RWPE2 (cell line): Measurements from ENCODE around the gene GAS2.

Experiments
- ATAC-seq: fragments of 200-7000 bp; cut with Tn5 transposase; 3 replicates; pipeline ENCODE4 v1.9.1; 2021; ENCODE audit warnings: low read depth
- DNase-seq: peaks from one replicate; pipeline ENCODE4 v3.0.0-alpha.2; 2020; ENCODE audit warnings: low spot score
- H3K27ac ChIP-seq: fragments of 450-650 bp; 2 replicates; pipeline ENCODE4 v1.5.1; 2017; ENCODE audit warnings: mild to moderate bottlenecking; ENCODE audit not compliant: poor library complexity, severe bottlenecking
- H3K27me3 ChIP-seq: fragments of 250-450 bp; sonication (Bioruptor Pico); 2 replicates; pipeline ENCODE4 v1.5.1; 2021; ENCODE audit warnings: mild to moderate bottlenecking, moderate library complexity; ENCODE audit not compliant: insufficient read depth, poor library complexity, severe bottlenecking
- H3K36me3 ChIP-seq: fragments of 250-450 bp; sonication (Bioruptor Pico); 2 replicates; pipeline ENCODE4 v1.5.1; 2020; ENCODE audit warnings: low read depth, mild to moderate bottlenecking, moderate library complexity
- H3K4me1 ChIP-seq: fragments of 250-450 bp; sonication (Bioruptor Pico); 2 replicates; pipeline ENCODE4 v1.5.1; 2021; ENCODE audit warnings: mild to moderate bottlenecking, moderate library complexity; ENCODE audit not compliant: insufficient read depth, poor library complexity, severe bottlenecking
- H3K4me3 ChIP-seq: fragments of 250-450 bp; sonication (Bioruptor Pico); 2 replicates; pipeline ENCODE4 v1.5.1; 2021; ENCODE audit warnings: mild to moderate bottlenecking, moderate library complexity; ENCODE audit not compliant: severe bottlenecking
- H3K9me3 ChIP-seq: fragments of 250-450 bp; sonication (Bioruptor Pico); 2 replicates; pipeline ENCODE4 v1.5.1; 2021; ENCODE audit warnings: mild to moderate bottlenecking, moderate library complexity; ENCODE audit not compliant: severe bottlenecking
- TF ChIP-seq, protein P1 (sequence below): fragments of 450-650 bp; IDR thresholded peaks from one replicate; pipeline ENCODE4 v1.5.1; 2017; ENCODE audit warnings: mild to moderate bottlenecking, moderate library complexity; ENCODE audit not compliant: poor library complexity, severe bottlenecking

Gene GAS2

DNA sequence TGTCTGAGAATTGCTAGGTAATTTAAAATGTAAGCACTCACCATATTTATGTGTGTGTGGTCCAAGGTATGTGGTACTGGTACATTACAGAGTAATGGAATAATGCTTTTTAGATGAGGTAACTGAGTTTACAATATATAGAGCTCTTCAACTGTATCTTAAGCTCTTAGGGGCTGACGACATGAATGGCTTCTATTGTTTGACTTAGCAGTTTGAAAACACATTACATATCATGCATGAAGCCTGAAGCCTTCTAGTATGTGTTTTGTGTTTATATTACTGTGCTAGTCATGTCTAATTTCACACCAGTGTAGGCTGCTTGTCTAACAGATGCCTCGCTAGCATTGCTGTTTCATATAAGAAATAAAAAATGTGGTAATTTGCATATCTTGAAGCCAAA lies 37.2 kb downstream of the GAS2 start:
- TF ChIP-seq, protein P1, sequence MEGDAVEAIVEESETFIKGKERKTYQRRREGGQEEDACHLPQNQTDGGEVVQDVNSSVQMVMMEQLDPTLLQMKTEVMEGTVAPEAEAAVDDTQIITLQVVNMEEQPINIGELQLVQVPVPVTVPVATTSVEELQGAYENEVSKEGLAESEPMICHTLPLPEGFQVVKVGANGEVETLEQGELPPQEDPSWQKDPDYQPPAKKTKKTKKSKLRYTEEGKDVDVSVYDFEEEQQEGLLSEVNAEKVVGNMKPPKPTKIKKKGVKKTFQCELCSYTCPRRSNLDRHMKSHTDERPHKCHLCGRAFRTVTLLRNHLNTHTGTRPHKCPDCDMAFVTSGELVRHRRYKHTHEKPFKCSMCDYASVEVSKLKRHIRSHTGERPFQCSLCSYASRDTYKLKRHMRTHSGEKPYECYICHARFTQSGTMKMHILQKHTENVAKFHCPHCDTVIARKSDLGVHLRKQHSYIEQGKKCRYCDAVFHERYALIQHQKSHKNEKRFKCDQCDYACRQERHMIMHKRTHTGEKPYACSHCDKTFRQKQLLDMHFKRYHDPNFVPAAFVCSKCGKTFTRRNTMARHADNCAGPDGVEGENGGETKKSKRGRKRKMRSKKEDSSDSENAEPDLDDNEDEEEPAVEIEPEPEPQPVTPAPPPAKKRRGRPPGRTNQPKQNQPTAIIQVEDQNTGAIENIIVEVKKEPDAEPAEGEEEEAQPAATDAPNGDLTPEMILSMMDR, result no peak
- Histone ChIP-seq H3K27ac (peak overlapping the region; percentile 25), H3K4me1 (peaks cover 15% of the 10 kb centered on the region), H3K36me3 (no peaks in the 10 kb centered on the region), H3K27me3 (no peaks in the 10 kb centered on the region), H3K4me3 (no peak overlapping the region), H3K9me3 (no peaks in the 10 kb centered on the region)
- no peak for DNase-seq
- 0 out of 3 replicates have a peak, but pooled peaks have one; percentile 46 for ATAC-seq

DNA sequence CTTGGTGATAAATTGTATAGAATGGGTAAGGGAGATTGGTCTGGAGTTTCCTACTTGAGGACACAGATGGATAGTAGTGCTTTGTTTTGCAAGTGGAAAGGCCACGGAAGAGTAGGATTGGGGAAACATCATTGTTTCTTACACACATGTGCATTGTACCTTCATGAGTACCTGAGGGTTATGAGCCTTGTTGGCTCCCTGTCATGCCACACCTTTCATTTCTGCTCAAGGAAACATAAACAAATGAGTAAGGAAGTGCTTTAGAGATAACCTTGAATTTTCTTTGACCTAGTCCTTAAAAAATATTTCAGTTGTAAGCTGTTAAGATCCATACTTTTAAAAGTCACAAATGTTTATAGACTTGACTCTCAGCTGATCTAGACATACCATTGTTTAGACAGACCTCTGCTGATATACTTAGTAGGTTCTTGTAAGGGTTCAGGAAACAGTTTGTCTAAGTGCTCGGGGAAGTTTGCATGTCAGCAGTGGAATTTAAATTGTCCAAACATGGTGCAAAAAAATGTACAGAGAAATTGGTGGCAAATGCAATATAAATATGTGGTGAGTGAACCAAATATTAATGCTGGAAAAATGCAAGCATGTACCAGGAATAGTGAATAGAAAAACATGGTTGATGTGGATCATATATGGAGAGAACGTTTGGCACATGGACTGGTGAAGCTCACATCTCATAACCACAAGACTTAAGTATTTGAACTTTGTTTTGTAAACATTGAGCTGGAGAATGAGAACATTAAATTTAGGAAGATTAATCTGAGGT lies 40.9 kb downstream of the GAS2 start:
- H3K4me1 ChIP-seq, result peaks cover 21% of the 10 kb centered on the region
- no peaks in the 10 kb centered on the region for H3K9me3 ChIP-seq
- H3K27me3 ChIP-seq, result no peaks in the 10 kb centered on the region
- no peak overlapping the region for H3K4me3 ChIP-seq
- no peaks in the 10 kb centered on the region for H3K36me3 ChIP-seq
- TF ChIP-seq, protein P1, result no peak
- no peak for ATAC-seq
- no peak overlapping the region for H3K27ac ChIP-seq
- no peak for DNase-seq

DNA sequence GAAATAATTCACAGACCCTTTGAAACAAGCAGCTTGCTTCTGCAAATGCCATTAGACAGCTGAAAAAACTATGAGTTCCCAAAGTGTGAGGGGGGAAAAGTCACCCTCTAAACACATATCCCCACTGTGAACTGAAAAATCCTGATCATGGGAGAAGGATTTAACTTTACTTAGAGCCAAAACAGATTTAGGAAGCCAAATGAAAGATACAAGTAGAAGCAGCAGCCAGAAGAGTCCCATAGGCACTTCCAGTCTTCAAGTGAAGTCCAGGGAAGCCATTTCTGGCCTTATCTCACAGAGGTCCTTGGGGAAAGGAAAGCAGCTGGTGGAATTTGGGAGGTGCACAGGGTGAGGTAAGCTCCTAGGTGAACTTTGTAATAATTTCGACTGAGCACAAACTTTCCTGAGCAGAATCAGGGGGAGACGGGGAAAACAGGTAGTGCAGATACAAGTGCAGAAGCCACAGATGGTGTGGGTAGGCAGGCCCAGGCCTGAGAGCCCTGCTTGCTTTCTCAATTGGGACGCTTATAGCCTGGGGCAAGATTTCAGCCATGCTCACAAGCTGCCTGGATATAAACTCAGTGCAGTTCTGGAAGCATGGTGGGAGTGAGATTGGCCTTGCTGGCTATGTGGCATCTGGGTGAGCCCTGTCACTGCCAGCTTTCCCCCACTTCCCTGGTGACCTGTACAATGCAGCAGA lies 44.8 kb downstream of the GAS2 start:
- TF ChIP-seq, protein P1, result no peak
- Histone ChIP-seq H3K9me3 (no peaks in the 10 kb centered on the region), H3K36me3 (no peaks in the 10 kb centered on the region), H3K4me3 (no peak overlapping the region), H3K4me1 (peaks cover 13% of the 10 kb centered on the region), H3K27ac (peak overlapping the region; percentile 41), H3K27me3 (no peaks in the 10 kb centered on the region)
- peak; percentile 94 for ATAC-seq
- DNase-seq, result peak; percentile 72

DNA sequence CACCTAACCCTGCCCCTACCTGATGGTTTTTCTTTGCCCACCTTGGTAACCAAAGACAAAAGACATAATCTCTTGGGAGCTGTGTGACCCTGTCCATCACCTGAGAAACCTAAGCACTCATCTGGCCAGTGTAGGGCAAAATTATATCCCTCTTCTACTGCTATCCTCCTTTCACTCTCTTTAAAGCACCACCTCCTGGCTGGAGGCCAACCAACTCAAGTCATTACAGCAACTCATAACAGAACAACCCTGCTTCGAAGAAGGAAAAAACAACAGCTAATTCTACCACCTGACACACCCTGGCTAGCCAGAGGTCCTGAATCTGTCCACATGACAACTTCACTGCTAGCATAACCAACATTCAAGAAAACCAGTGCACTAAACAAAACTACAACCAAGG lies 45.5 kb downstream of the GAS2 start:
- TF ChIP-seq, protein P1, result no peak
- ATAC-seq, result peak; percentile 26; the same call in 1 of the 3 replicates
- Histone ChIP-seq H3K4me3 (no peak overlapping the region), H3K36me3 (no peaks in the 10 kb centered on the region), H3K4me1 (peaks cover 13% of the 10 kb centered on the region), H3K9me3 (no peaks in the 10 kb centered on the region), H3K27ac (peak overlapping the region; percentile 41), H3K27me3 (no peaks in the 10 kb centered on the region)
- DNase-seq, result no peak
